K562 (cell line): ENCODE results near the gene SMCO1. TPM values are rescaled to one million over a fixed set of nuclear protein-coding genes. Genes with fewer than 3 reads are reported as not detected.
A peak's percentile ranks its signal among the peaks of the same experiment; 100 is the strongest.
"Not testable (repeated sequence)": the region's sequence is repeated elsewhere in the genome, so short reads cannot be mapped to it uniquely, and the experiment has no call there.

Experiments
- BMI1 ChIP-seq: fragments of 150-350 bp; IDR thresholded peaks from 2 replicates; pipeline ENCODE4 v1.6.1; 2014; ENCODE audit warnings: low read length
- CC2D1A ChIP-seq: fragments of 450-650 bp; IDR thresholded peaks from 2 replicates; pipeline ENCODE4 v1.6.1; 2017; ENCODE audit warnings: mild to moderate bottlenecking
- CREM ChIP-seq: IDR thresholded peaks from 2 replicates; pipeline ENCODE4 v1.6.1; 2014; ENCODE audit warnings: antibody characterized with exemption, low read depth
- CXXC5 ChIP-seq: fragments of 250-450 bp; sonication (Bioruptor Pico); IDR thresholded peaks from 2 replicates; pipeline ENCODE4 v1.8.0; 2022; ENCODE audit warnings: inconsistent platforms, mild to moderate bottlenecking, moderate library complexity
- GATA2 ChIP-seq: sonication (generic); formaldehyde crosslinking; IDR thresholded peaks from 2 replicates; pipeline ENCODE4 v1.4.0; 2020; ENCODE audit warnings: mild to moderate bottlenecking, missing genetic modification reagents
- KHSRP ChIP-seq: fragments of 450-650 bp; IDR thresholded peaks from 2 replicates; pipeline ENCODE4 v1.6.1; 2017
- MYC ChIP-seq, 2 experiments: fragments of 250-450 bp in 1 of 2; sonication (Bioruptor Pico) in 1 of 2; IDR thresholded peaks; 2 replicates each; pipeline versions ENCODE4 v1.5.1 to v1.6.1; 2012 to 2021; ENCODE audit warnings: low read depth in 2 of 2, borderline replicate concordance in 1 of 2, improper control_type of control experiment in 1 of 2, low read length in 1 of 2, mild to moderate bottlenecking in 1 of 2, moderate library complexity in 1 of 2
- NCOA1 ChIP-seq: fragments of 450-650 bp; IDR thresholded peaks from 2 replicates; pipeline ENCODE4 v1.6.1; 2016; ENCODE audit warnings: low read depth
- PYGO2 ChIP-seq: fragments of 450-650 bp; IDR thresholded peaks from 2 replicates; pipeline ENCODE4 v1.6.1; 2016; ENCODE audit warnings: mild to moderate bottlenecking, missing genetic modification characterization, moderate library complexity, missing compliant biosample characterization
- SMARCE1 ChIP-seq: fragments of 450-650 bp; IDR thresholded peaks from 2 replicates; pipeline ENCODE4 v1.7.1; 2016; ENCODE audit warnings: mild to moderate bottlenecking
- SOX6 ChIP-seq: fragments of 450-650 bp; IDR thresholded peaks from 2 replicates; pipeline ENCODE4 v1.6.1; 2014; ENCODE audit warnings: mild to moderate bottlenecking
- SP1 ChIP-seq: sonication (generic); formaldehyde crosslinking; IDR thresholded peaks from 2 replicates; pipeline ENCODE4 v1.8.1; 2022; ENCODE audit warnings: mild to moderate bottlenecking, missing genetic modification reagents
- TAF1 ChIP-seq: IDR thresholded peaks from 2 replicates; pipeline ENCODE4 v1.6.1; 2011; ENCODE audit warnings: mild to moderate bottlenecking, low read length, moderate library complexity; ENCODE audit not compliant: insufficient read depth, control insufficient read depth, severe bottlenecking; ENCODE audit errors: extremely low read depth
- TCF7 ChIP-seq: sonication (generic); IDR thresholded peaks from 2 replicates; pipeline ENCODE4 v1.6.1; 2016; ENCODE audit warnings: antibody characterized with exemption, borderline replicate concordance
- TEAD1 ChIP-seq, 2 experiments: fragments of 450-650 bp in 1 of 2; sonication (generic) in 1 of 2; formaldehyde crosslinking; IDR thresholded peaks; 2 replicates each; pipeline versions ENCODE4 v1.4.0 to v1.8.0; 2020 to 2022; ENCODE audit warnings: mild to moderate bottlenecking in 2 of 2, missing genetic modification reagents in 1 of 2
- TRIM24 ChIP-seq, 2 experiments: fragments of 450-650 bp; IDR thresholded peaks; 2 replicates each; pipeline ENCODE4 v1.6.1; 2016
- ZNF175 ChIP-seq: fragments of 200-800 bp; sonication (Bioruptor generic); IDR thresholded peaks from 2 replicates; pipeline ENCODE4 v1.6.1; 2016; ENCODE audit warnings: low read depth, mild to moderate bottlenecking, missing genetic modification characterization, missing compliant biosample characterization
- ZNF197 ChIP-seq: fragments of 200-800 bp; sonication (Bioruptor generic); IDR thresholded peaks from 2 replicates; pipeline ENCODE4 v1.6.1; 2016; ENCODE audit warnings: low read depth, missing genetic modification characterization, missing compliant biosample characterization
- ZNF589 ChIP-seq: fragments of 200-800 bp; sonication (Bioruptor generic); IDR thresholded peaks from 2 replicates; pipeline ENCODE4 v1.6.1; 2016; ENCODE audit warnings: low read depth, missing genetic modification characterization, missing compliant biosample characterization
- polyA plus RNA-seq, 8 experiments: library from polyadenylated mRNA; depleted of rRNA in 4 of 8; stranded (reverse) in 5 of 8; unstranded in 3 of 8; fragments of >200 nt; fragmentation: Nextera tagmentation in 2 of 8; fragmentation: Illumina TruSeq in 1 of 8; extraction: Ambion mirVana in 2 of 8; extraction: Trizol in 1 of 8; gene quantifications; 2 replicates each; pipeline versions ENCODE4 v1.2.1 to v1.2.3, GENCODE V29; 2011 to 2014; ENCODE audit warnings: inconsistent platforms in 1 of 8, missing spikeins in 1 of 8
- total RNA-seq, 7 experiments: library from RNA; depleted of rRNA in 6 of 7; stranded (reverse); fragments of >200 nt in 6 of 7; fragmentation: Illumina TruSeq in 2 of 7; extraction: Trizol in 2 of 7; gene quantifications; 2 replicates each; pipeline versions ENCODE4 v1.2.1 to v1.2.3, GENCODE V29; 2011 to 2021; ENCODE audit warnings: low replicate concordance in 1 of 7
- TF ChIP-seq, protein P1 (sequence below): sonication (generic); formaldehyde crosslinking; IDR thresholded peaks from 2 replicates; pipeline ENCODE4 v1.8.0; 2022; ENCODE audit warnings: missing genetic modification reagents, mild to moderate bottlenecking, moderate library complexity, borderline replicate concordance
- TF ChIP-seq, protein P2 (sequence below): conservative IDR thresholded peaks from 2 replicates; pipeline ENCODE4 v1.6.1; 2011; ENCODE audit warnings: low read depth, mild to moderate bottlenecking, low read length; ENCODE audit not compliant: control insufficient read depth
- TF ChIP-seq, protein P3 (sequence below), 2 experiments: fragments of 150-350 bp in 1 of 2; IDR thresholded peaks; 2 replicates each; pipeline ENCODE4 v1.6.1; 2012 to 2016; ENCODE audit warnings: low read depth in 2 of 2, low read length in 2 of 2, mild to moderate bottlenecking in 1 of 2, moderate library complexity in 1 of 2

The SMCO1 gene
- total and polyA plus RNA-seq, 9 of the 15 experiments (the other 6 are each of a cell fraction or from before 2014, with no cell fraction given) = 0.05 to 0.35 (median 0.12) TPM; not detected in 5

DNA sequence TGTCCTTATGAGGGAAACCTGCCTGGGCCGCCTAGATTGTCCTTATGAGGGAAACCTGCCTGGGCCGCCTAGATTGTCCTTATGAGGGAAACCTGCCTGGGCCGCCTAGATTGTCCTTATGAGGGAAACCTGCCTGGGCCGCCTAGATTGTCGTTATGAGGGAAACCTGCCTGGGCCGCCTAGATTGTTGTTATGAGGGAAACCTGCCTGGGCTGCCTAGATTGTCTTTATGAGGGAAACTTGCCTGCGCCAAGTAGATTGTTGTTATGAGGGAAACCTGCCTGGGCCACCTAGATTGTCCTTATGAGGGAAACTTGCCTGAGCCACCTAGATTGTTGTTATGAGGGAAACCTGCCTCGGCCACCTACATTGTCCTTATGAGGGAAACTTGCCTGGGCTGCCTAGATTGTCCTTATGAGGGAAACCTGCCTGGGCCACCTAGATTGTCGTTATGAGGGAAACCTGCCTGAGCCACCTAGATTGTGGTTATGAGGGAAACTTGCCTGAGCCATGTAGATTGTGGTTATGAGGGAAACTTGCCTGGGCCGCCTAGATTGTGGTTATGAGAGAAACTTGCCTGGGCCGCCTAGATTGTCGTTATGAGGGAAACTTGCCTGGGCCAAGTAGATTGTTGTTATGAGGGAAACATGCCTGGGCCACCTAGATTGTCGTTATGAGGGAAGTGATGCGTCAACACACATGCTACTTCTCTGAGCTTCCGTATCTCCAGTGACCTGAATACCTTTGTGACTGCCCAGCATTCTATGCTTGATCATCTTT, 3.3 kb downstream of the SMCO1 start (continued):
- TF ChIP-seq CXXC5 (CRISPR knock-in tag) (peak; percentile 52; the same call in 1 of the 2 replicates), MYC (IDR thresholded peaks at IDR 0.05; ENCODE audit: low read depth, low read length) (peak; percentile 53), BMI1 (0 out of 2 replicates have a peak, but pooled peaks have one; percentile 40), SOX6 (peak; percentile 91), ZNF197 (CRISPR knock-in tag) (peak; percentile 53; the same call in 1 of the 2 replicates), CC2D1A (peak; percentile 87), SMARCE1 (peak; percentile 86; the same call in 1 of the 2 replicates), ZNF175 (CRISPR knock-in tag) (peak; percentile 82), ZNF589 (CRISPR knock-in tag) (peak; percentile 98), KHSRP (peak; percentile 68; the same call in 1 of the 2 replicates), GATA2 (CRISPR knock-in tag) (peak; percentile 98), PYGO2 (tag) (peak; percentile 54; the same call in 1 of the 2 replicates), CREM (peak; percentile 90), TAF1 (peak; percentile 60), NCOA1 (peak; percentile 73; the same call in 1 of the 2 replicates), TRIM24 (IDR thresholded peaks at IDR 0.05) (peak; percentile 99), SP1 (CRISPR knock-in tag) (peak; percentile 61; the same call in 1 of the 2 replicates), TEAD1 (CRISPR knock-in tag; IDR thresholded peaks at IDR 0.05) (0 out of 4 replicates have a peak, but pooled peaks of 1 of the 2 experiments have one; percentile 5), TCF7 (peak; percentile 32; the same call in 1 of the 2 replicates)
- TF ChIP-seq MYC (CRISPR knock-in tag; IDR thresholded peaks at IDR 0.05; ENCODE audit: borderline replicate concordance, low read depth) = not testable (repeated sequence)
- TF ChIP-seq, protein P1, sequence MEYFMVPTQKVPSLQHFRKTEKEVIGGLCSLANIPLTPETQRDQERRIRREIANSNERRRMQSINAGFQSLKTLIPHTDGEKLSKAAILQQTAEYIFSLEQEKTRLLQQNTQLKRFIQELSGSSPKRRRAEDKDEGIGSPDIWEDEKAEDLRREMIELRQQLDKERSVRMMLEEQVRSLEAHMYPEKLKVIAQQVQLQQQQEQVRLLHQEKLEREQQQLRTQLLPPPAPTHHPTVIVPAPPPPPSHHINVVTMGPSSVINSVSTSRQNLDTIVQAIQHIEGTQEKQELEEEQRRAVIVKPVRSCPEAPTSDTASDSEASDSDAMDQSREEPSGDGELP (CRISPR knock-in tag) = peak; percentile 51; the same call in 1 of the 2 replicates
- TF ChIP-seq, protein P2, sequence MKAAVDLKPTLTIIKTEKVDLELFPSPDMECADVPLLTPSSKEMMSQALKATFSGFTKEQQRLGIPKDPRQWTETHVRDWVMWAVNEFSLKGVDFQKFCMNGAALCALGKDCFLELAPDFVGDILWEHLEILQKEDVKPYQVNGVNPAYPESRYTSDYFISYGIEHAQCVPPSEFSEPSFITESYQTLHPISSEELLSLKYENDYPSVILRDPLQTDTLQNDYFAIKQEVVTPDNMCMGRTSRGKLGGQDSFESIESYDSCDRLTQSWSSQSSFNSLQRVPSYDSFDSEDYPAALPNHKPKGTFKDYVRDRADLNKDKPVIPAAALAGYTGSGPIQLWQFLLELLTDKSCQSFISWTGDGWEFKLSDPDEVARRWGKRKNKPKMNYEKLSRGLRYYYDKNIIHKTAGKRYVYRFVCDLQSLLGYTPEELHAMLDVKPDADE = peak; percentile 89
- TF ChIP-seq, protein P3, sequence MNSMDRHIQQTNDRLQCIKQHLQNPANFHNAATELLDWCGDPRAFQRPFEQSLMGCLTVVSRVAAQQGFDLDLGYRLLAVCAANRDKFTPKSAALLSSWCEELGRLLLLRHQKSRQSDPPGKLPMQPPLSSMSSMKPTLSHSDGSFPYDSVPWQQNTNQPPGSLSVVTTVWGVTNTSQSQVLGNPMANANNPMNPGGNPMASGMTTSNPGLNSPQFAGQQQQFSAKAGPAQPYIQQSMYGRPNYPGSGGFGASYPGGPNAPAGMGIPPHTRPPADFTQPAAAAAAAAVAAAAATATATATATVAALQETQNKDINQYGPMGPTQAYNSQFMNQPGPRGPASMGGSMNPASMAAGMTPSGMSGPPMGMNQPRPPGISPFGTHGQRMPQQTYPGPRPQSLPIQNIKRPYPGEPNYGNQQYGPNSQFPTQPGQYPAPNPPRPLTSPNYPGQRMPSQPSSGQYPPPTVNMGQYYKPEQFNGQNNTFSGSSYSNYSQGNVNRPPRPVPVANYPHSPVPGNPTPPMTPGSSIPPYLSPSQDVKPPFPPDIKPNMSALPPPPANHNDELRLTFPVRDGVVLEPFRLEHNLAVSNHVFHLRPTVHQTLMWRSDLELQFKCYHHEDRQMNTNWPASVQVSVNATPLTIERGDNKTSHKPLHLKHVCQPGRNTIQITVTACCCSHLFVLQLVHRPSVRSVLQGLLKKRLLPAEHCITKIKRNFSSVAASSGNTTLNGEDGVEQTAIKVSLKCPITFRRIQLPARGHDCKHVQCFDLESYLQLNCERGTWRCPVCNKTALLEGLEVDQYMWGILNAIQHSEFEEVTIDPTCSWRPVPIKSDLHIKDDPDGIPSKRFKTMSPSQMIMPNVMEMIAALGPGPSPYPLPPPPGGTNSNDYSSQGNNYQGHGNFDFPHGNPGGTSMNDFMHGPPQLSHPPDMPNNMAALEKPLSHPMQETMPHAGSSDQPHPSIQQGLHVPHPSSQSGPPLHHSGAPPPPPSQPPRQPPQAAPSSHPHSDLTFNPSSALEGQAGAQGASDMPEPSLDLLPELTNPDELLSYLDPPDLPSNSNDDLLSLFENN (IDR thresholded peaks at IDR 0.05; ENCODE audit: low read depth in 2 of 2, low read length in 2 of 2) = peak in 1 of 2 experiments; percentile 99; a peak in 2 of 4 replicates
